Measurements from ENCODE around the gene NTPCR. TPM values are rescaled to one million over a fixed set of nuclear protein-coding genes. Genes with fewer than 3 reads are reported as not detected.

Gene NTPCR
- total RNA-seq, 2 experiments from 2014 or later = 8.5 to 9.3 TPM

DNA sequence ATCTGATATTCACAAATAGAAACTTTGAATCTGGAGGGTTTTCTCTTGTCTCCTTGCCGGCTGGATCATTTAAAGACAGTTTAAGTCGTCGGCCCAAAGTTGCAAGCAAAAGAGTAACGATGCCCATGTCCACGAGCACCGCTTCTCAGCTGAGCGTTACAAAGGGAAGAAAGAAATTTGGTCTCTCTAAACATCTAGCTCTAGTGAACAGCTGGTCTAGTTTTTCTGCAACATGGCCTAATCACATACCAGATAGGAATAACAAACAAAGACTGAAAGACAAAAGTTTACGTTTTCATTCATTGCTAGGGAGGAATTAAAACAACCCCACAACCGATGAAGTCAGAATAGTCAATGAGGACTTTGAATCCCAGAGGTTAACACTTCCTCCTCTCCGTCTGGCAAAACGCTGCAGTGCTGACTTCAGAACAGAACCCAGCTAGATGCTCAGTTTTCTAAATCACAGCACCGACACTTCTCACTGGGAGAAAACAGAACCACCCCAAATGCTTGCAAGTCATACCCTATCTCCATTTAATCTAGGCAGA lies 69.4 kb downstream of the NTPCR start:
- Histone ChIP-seq H3K27ac (ENCODE audit: low read depth in 1 of 2, low read length in 2 of 2) (no peak overlapping the region), H3K4me3 (ENCODE audit: low read length) (no peak overlapping the region), H3K4me1 (ENCODE audit: insufficient read depth, low read length) (peaks cover 5% of the 10 kb centered on the region), H3K36me3 (ENCODE audit: insufficient read depth, low read length) (peaks cover 20% of the 10 kb centered on the region), H3K9me3 (ENCODE audit: control insufficient read depth in 1 of 2, insufficient read depth in 1 of 2, low read length in 2 of 2) (no peaks in the 10 kb centered on the region), H3K27me3 (ENCODE audit: control insufficient read depth in 1 of 2, insufficient read depth in 2 of 2, low read length in 2 of 2) (no peaks in the 10 kb centered on the region)
- H3K36me3 Mint-ChIP-seq (ENCODE audit: low read depth) = peaks cover 52% of the 10 kb centered on the region
- no peaks in the 10 kb centered on the region for H3K4me1 Mint-ChIP-seq (ENCODE audit: low read depth)
- no peaks in the 10 kb centered on the region for H3K27me3 Mint-ChIP-seq
- POLR2A ChIA-PET = no interaction called here
- H3K27ac Mint-ChIP-seq = no peak overlapping the region
- intact Hi-C loops (cut with DNase I, micrococcal nuclease) = loop anchor here in 1 of 2 experiments (5.0 kb wide), 1 partner anchor 383 kb away; no protein-coding TSS in a partner anchor
- H3K9me3 Mint-ChIP-seq = no peaks in the 10 kb centered on the region
- CTCF ChIA-PET = no interaction called here
- no peak for TF ChIP-seq CTCF (IDR thresholded peaks at IDR 0.05)
- no peak overlapping the region for H3K4me3 Mint-ChIP-seq
- ATAC-seq (ENCODE audit: poor library complexity) (no peak), DNase-seq (no peak)

DNA sequence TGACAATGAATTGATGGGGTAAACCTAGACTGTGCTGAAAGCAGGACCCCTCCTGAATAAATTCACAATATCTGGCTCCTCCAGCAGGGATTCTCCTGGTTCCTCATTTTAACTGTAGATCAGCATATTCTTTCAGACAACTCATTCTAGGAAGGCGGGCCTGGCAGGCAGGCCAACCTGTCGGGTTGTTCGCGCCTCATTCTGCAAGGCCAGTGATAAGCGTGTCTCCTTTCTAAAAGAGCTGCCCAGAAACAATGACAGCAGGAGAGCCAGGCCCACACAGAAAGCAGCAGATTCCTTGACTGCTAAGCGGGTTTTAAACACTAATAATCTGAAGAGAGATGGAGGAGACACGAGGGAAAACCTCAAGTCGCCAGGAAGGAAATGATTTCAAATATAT lies 70.0 kb downstream of the NTPCR start:
- Histone ChIP-seq H3K27me3 (ENCODE audit: control insufficient read depth in 1 of 2, insufficient read depth in 2 of 2, low read length in 2 of 2) (no peaks in the 10 kb centered on the region), H3K4me3 (ENCODE audit: low read length) (no peak overlapping the region), H3K4me1 (ENCODE audit: insufficient read depth, low read length) (peaks cover 5% of the 10 kb centered on the region), H3K9me3 (ENCODE audit: control insufficient read depth in 1 of 2, insufficient read depth in 1 of 2, low read length in 2 of 2) (no peaks in the 10 kb centered on the region), H3K36me3 (ENCODE audit: insufficient read depth, low read length) (peaks cover 21% of the 10 kb centered on the region), H3K27ac (ENCODE audit: low read depth in 1 of 2, low read length in 2 of 2) (no peak overlapping the region)
- Mint-ChIP-seq H3K36me3 (ENCODE audit: low read depth) (peaks cover 50% of the 10 kb centered on the region), H3K27ac (no peak overlapping the region), H3K4me1 (ENCODE audit: low read depth) (no peaks in the 10 kb centered on the region), H3K4me3 (no peak overlapping the region), H3K27me3 (no peaks in the 10 kb centered on the region), H3K9me3 (no peaks in the 10 kb centered on the region)
- no peak for ATAC-seq (ENCODE audit: poor library complexity)
- no peak for DNase-seq
- ChIA-PET POLR2A (no interaction called here), CTCF (no interaction called here)
- intact Hi-C loops (cut with DNase I, micrococcal nuclease) = loop anchor here in 1 of 2 experiments (5.0 kb wide), 1 partner anchor 383 kb away; no protein-coding TSS in a partner anchor
- no peak for TF ChIP-seq CTCF (IDR thresholded peaks at IDR 0.05)

GRCh38 chr1:233022246-233022645 lies 71.8 kb downstream of the NTPCR start:
- CTCF ChIA-PET = no interaction called here
- H3K27ac Mint-ChIP-seq = no peak overlapping the region

More at GRCh38 chr1:233022246-233022645, 71.8 kb downstream of the NTPCR start:
- no peaks in the 10 kb centered on the region for H3K9me3 ChIP-seq (ENCODE audit: control insufficient read depth in 1 of 2, insufficient read depth in 1 of 2, low read length in 2 of 2)
- Mint-ChIP-seq H3K36me3 (ENCODE audit: low read depth) (peaks cover 35% of the 10 kb centered on the region), H3K4me1 (ENCODE audit: low read depth) (no peaks in the 10 kb centered on the region), H3K4me3 (no peak overlapping the region), H3K27me3 (no peaks in the 10 kb centered on the region), H3K9me3 (no peaks in the 10 kb centered on the region)
- POLR2A ChIA-PET = no interaction called here
- peaks cover 5% of the 10 kb centered on the region for H3K4me1 ChIP-seq (ENCODE audit: insufficient read depth, low read length)
- H3K4me3 ChIP-seq (ENCODE audit: low read length) = no peak overlapping the region
- ATAC-seq (ENCODE audit: poor library complexity) (no peak), DNase-seq (no peak)
- intact Hi-C loops (cut with DNase I, micrococcal nuclease) = loop anchor here in 1 of 2 experiments (5.0 kb wide), 1 partner anchor 385 kb away; no protein-coding TSS in a partner anchor
- H3K27ac ChIP-seq (ENCODE audit: low read depth in 1 of 2, low read length in 2 of 2) = no peak overlapping the region
- H3K27me3 ChIP-seq (ENCODE audit: control insufficient read depth in 1 of 2, insufficient read depth in 2 of 2, low read length in 2 of 2) = no peaks in the 10 kb centered on the region
- H3K36me3 ChIP-seq (ENCODE audit: insufficient read depth, low read length) = peaks cover 21% of the 10 kb centered on the region
- no peak for TF ChIP-seq CTCF (IDR thresholded peaks at IDR 0.05)
